HepG2 (cell line): ENCODE measurements around the gene MAP3K14. TPM values are rescaled to one million over a fixed set of nuclear protein-coding genes. Genes with fewer than 3 reads are reported as not detected.

Source experiments
- AKAP8 ChIP-seq: sonication (generic); formaldehyde crosslinking; IDR thresholded peaks from 2 replicates; pipeline ENCODE4 v1.5.1; 2020; ENCODE audit warnings: mild to moderate bottlenecking, missing genetic modification reagents
- ETV6 ChIP-seq: sonication (generic); formaldehyde crosslinking; conservative IDR thresholded peaks from 2 replicates; pipeline ENCODE4 v1.4.0; 2020; ENCODE audit warnings: missing genetic modification reagents
- EZH2 ChIP-seq: conservative IDR thresholded peaks from 2 replicates; pipeline ENCODE4 v1.6.1; 2012; ENCODE audit warnings: mild to moderate bottlenecking, low read depth, low read length, moderate library complexity
- HES4 ChIP-seq: sonication (generic); formaldehyde crosslinking; IDR thresholded peaks from 2 replicates; pipeline ENCODE4 v1.9.0; 2021; ENCODE audit warnings: mild to moderate bottlenecking, missing genetic modification reagents, borderline replicate concordance
- IKZF4 ChIP-seq: sonication (generic); formaldehyde crosslinking; IDR thresholded peaks from 2 replicates; pipeline ENCODE4 v1.5.1; 2020; ENCODE audit warnings: borderline replicate concordance, mild to moderate bottlenecking, low read depth, missing genetic modification reagents; ENCODE audit errors: not compliant biosample characterization
- KLF13 ChIP-seq: sonication (generic); formaldehyde crosslinking; IDR thresholded peaks from 2 replicates; pipeline ENCODE4 v1.4.0; 2020; ENCODE audit warnings: mild to moderate bottlenecking, missing genetic modification reagents
- MATR3 ChIP-seq: sonication (generic); formaldehyde crosslinking; IDR thresholded peaks from 2 replicates; pipeline ENCODE4 v1.4.0; 2020; ENCODE audit warnings: missing genetic modification reagents
- MEIS1 ChIP-seq: sonication (generic); formaldehyde crosslinking; IDR thresholded peaks from 2 replicates; pipeline ENCODE4 v1.9.0; 2021; ENCODE audit warnings: mild to moderate bottlenecking, missing genetic modification reagents, moderate library complexity, borderline replicate concordance
- RFX5 ChIP-seq: IDR thresholded peaks from 2 replicates; pipeline ENCODE4 v1.6.1; 2011; ENCODE audit warnings: low read depth, low read length, improper control_type of control experiment
- SRF ChIP-seq: IDR thresholded peaks from 2 replicates; pipeline ENCODE4 v1.6.1; 2011; ENCODE audit warnings: mild to moderate bottlenecking, low read depth, low read length, moderate library complexity
- SRSF1 ChIP-seq: fragments of 200-400 bp; formaldehyde crosslinking; optimal IDR thresholded peaks from 2 replicates; pipeline ENCODE3; 2017; ENCODE audit warnings: mild to moderate bottlenecking, low read depth, low read length, moderate library complexity
- SYNCRIP ChIP-seq: fragments of 200-400 bp; formaldehyde crosslinking; IDR thresholded peaks from 2 replicates; pipeline ENCODE4 v1.6.1; 2018; ENCODE audit warnings: mild to moderate bottlenecking, low read depth, low read length; ENCODE audit not compliant: insufficient read depth
- ZFP82 ChIP-seq: sonication (generic); formaldehyde crosslinking; IDR thresholded peaks from 2 replicates; pipeline ENCODE4 v1.5.1; 2020; ENCODE audit warnings: mild to moderate bottlenecking, missing genetic modification reagents, borderline replicate concordance
- ZFP90 ChIP-seq: sonication (generic); formaldehyde crosslinking; IDR thresholded peaks from 2 replicates; pipeline ENCODE4 v1.8.0; 2022; ENCODE audit warnings: missing genetic modification reagents, mild to moderate bottlenecking, inconsistent platforms, borderline replicate concordance
- ZNF30 ChIP-seq: sonication (generic); formaldehyde crosslinking; IDR thresholded peaks from 2 replicates; pipeline ENCODE4 v1.5.0; 2020; ENCODE audit warnings: mild to moderate bottlenecking, missing genetic modification reagents
- ZNF530 ChIP-seq: sonication (generic); formaldehyde crosslinking; IDR thresholded peaks from 2 replicates; pipeline ENCODE4 v1.5.0; 2020; ENCODE audit warnings: low read depth, mild to moderate bottlenecking, missing genetic modification reagents
- ZNF713 ChIP-seq: sonication (generic); formaldehyde crosslinking; IDR thresholded peaks from 2 replicates; pipeline ENCODE4 v1.4.0; 2020; ENCODE audit warnings: mild to moderate bottlenecking, missing genetic modification reagents
- ZNF75D ChIP-seq: sonication (generic); formaldehyde crosslinking; IDR thresholded peaks from 2 replicates; pipeline ENCODE4 v1.8.1; 2023; ENCODE audit warnings: missing genetic modification reagents, mild to moderate bottlenecking, borderline replicate concordance
- ZNF891 ChIP-seq: sonication (generic); formaldehyde crosslinking; IDR thresholded peaks from 2 replicates; pipeline ENCODE4 v1.5.0; 2020; ENCODE audit warnings: mild to moderate bottlenecking, missing genetic modification reagents
- polyA plus RNA-seq, 8 experiments: library from polyadenylated mRNA; depleted of rRNA in 3 of 8; stranded (reverse) in 7 of 8; unstranded in 1 of 8; fragments of >200 nt; fragmentation: Illumina TruSeq in 4 of 8; extraction: Trizol in 4 of 8; gene quantifications; 2 replicates each; pipeline versions ENCODE4 v1.2.1 to v1.2.3, GENCODE V29; 2011 to 2016; ENCODE audit warnings: low read depth in 4 of 8, missing spikeins in 1 of 8, mixed read lengths in 1 of 8; ENCODE audit not compliant: insufficient read depth in 1 of 8
- total RNA-seq, 5 experiments: library from RNA; depleted of rRNA; stranded (reverse); fragments of >200 nt; fragmentation: Illumina TruSeq; extraction: Trizol; gene quantifications; 2 replicates each; pipeline ENCODE4 v1.2.3, GENCODE V29; 2016; ENCODE audit warnings: low read depth in 1 of 5
- TF ChIP-seq, protein P1 (sequence below): IDR thresholded peaks from 2 replicates; pipeline ENCODE4 v1.6.1; 2016; ENCODE audit warnings: missing genetic modification reagents, missing compliant biosample characterization
- TF ChIP-seq, protein P2 (sequence below): sonication (generic); formaldehyde crosslinking; IDR thresholded peaks from 2 replicates; pipeline ENCODE4 v1.4.0; 2020; ENCODE audit warnings: missing genetic modification reagents
- TF ChIP-seq, protein P3 (sequence below): sonication (generic); formaldehyde crosslinking; conservative IDR thresholded peaks from 2 replicates; pipeline ENCODE4 v1.5.0; 2020; ENCODE audit warnings: missing genetic modification reagents
- TF ChIP-seq, protein P4 (sequence below): sonication (generic); formaldehyde crosslinking; IDR thresholded peaks from 2 replicates; pipeline ENCODE4 v1.4.0; 2020; ENCODE audit warnings: low read depth, mild to moderate bottlenecking, missing genetic modification reagents

MAP3K14 gene
- total and polyA plus RNA-seq, 2 of the 13 experiments (the other 11 are each of a cell fraction or from before 2014, with no cell fraction given) = 2.6 TPM

DNA sequence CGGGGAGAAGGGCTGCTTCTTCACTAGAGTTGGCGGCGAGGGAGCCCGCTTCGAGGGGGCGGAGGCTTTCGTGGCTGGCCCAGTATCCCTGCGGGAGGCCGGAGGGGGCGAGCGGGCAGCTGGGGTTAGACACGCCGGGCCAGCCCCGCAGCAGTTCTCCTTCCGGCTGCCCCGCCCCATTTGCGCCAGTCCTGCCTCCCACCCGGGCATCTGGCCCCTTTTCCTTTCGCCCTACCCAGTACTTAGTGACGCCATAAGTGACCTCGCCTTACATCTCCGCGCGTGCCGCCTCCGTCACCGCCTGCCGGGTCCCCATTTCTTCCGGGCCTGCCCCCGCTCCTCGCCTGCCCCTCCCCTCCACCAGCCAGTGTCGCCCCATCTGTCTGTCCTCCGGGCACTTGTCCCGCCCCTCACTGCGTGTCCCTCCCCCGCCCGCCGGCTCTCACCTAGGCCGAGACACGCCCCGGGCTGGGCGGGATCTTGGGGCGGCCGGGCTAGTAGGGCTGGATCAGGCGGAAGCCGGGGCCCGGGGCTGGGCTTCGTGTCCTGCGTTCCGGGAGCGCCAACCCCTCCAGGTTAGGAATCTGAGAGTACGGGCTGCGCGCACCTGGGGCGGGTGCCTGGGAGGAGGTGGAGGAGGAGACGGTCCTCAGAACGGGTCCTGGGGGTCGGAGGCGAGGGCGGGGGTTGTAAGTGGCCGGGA is 69.2 kb downstream of the MAP3K14 start (continued):
- TF ChIP-seq MATR3 (CRISPR knock-in tag) (no peak), IKZF4 (CRISPR knock-in tag) (peak; percentile 18), SRF (no peak), SYNCRIP (no peak), ZNF75D (CRISPR knock-in tag) (no peak), SRSF1 (peak; percentile 63), ZFP82 (CRISPR knock-in tag) (0 out of 2 replicates have a peak, but pooled peaks have one; percentile 68), ZNF530 (CRISPR knock-in tag) (no peak), ZNF891 (0 out of 2 replicates have a peak, but pooled peaks have one; percentile 13), ETV6 (CRISPR knock-in tag) (no peak), ZNF713 (no peak), HES4 (CRISPR knock-in tag) (no peak), EZH2 (no peak), RFX5 (peak; percentile 1; the same call in 1 of the 2 replicates), AKAP8 (CRISPR knock-in tag) (no peak), KLF13 (CRISPR knock-in tag) (no peak; the same call in 1 of the 2 replicates), ZFP90 (CRISPR knock-in tag) (no peak), ZNF30 (CRISPR knock-in tag) (no peak), MEIS1 (CRISPR knock-in tag) (no peak)
- TF ChIP-seq, protein P1, sequence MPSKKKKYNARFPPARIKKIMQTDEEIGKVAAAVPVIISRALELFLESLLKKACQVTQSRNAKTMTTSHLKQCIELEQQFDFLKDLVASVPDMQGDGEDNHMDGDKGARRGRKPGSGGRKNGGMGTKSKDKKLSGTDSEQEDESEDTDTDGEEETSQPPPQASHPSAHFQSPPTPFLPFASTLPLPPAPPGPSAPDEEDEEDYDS (CRISPR knock-in tag) = peak; percentile 58
- TF ChIP-seq, protein P2, sequence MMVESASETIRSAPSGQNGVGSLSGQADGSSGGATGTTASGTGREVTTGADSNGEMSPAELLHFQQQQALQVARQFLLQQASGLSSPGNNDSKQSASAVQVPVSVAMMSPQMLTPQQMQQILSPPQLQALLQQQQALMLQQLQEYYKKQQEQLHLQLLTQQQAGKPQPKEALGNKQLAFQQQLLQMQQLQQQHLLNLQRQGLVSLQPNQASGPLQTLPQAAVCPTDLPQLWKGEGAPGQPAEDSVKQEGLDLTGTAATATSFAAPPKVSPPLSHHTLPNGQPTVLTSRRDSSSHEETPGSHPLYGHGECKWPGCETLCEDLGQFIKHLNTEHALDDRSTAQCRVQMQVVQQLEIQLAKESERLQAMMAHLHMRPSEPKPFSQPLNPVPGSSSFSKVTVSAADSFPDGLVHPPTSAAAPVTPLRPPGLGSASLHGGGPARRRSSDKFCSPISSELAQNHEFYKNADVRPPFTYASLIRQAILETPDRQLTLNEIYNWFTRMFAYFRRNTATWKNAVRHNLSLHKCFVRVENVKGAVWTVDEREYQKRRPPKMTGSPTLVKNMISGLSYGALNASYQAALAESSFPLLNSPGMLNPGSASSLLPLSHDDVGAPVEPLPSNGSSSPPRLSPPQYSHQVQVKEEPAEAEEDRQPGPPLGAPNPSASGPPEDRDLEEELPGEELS (CRISPR knock-in tag) = no peak
- TF ChIP-seq, protein P3, sequence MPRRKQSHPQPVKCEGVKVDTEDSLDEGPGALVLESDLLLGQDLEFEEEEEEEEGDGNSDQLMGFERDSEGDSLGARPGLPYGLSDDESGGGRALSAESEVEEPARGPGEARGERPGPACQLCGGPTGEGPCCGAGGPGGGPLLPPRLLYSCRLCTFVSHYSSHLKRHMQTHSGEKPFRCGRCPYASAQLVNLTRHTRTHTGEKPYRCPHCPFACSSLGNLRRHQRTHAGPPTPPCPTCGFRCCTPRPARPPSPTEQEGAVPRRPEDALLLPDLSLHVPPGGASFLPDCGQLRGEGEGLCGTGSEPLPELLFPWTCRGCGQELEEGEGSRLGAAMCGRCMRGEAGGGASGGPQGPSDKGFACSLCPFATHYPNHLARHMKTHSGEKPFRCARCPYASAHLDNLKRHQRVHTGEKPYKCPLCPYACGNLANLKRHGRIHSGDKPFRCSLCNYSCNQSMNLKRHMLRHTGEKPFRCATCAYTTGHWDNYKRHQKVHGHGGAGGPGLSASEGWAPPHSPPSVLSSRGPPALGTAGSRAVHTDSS (CRISPR knock-in tag) = peak; percentile 88; the same call in 1 of the 2 replicates
- TF ChIP-seq, protein P4, sequence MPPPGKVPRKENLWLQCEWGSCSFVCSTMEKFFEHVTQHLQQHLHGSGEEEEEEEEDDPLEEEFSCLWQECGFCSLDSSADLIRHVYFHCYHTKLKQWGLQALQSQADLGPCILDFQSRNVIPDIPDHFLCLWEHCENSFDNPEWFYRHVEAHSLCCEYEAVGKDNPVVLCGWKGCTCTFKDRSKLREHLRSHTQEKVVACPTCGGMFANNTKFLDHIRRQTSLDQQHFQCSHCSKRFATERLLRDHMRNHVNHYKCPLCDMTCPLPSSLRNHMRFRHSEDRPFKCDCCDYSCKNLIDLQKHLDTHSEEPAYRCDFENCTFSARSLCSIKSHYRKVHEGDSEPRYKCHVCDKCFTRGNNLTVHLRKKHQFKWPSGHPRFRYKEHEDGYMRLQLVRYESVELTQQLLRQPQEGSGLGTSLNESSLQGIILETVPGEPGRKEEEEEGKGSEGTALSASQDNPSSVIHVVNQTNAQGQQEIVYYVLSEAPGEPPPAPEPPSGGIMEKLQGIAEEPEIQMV (CRISPR knock-in tag) = no peak
